Small intestine (tissue), 7 donors: ENCODE measurements around the gene ACMSD. TPM values are rescaled to one million over a fixed set of nuclear protein-coding genes. Genes with fewer than 3 reads are reported as not detected.
A peak's percentile ranks its signal among the peaks of the same experiment; 100 is the strongest.

ENCODE experiments used
- DNase-seq, 2 donors: peaks; one replicate each; pipeline versions ENCODE4 v3.0.0 to v3.0.0-alpha.2; 2013
- FAIRE-seq: peaks from 2 replicates; lab custom pipeline; 2012; peaks lifted over from hg19 to GRCh38; lab: Jason Lieb, UNC
- H3K27ac ChIP-seq, 3 donors: one replicate each; pipeline ENCODE4 v1.5.1; 2013; ENCODE audit warnings: low read length in 2 of 3, mild to moderate bottlenecking in 2 of 3, control low read depth in 1 of 3, inconsistent platforms in 1 of 3, low read depth in 1 of 3, moderate library complexity in 1 of 3
- H3K27me3 ChIP-seq, 3 donors: one replicate each; pipeline ENCODE4 v1.6.1; 2013; ENCODE audit warnings: low read length in 3 of 3, inconsistent platforms in 1 of 3; ENCODE audit not compliant: control insufficient read depth in 3 of 3, insufficient read depth in 3 of 3
- H3K36me3 ChIP-seq, 3 donors: one replicate each; pipeline ENCODE4 v1.6.1; 2013; ENCODE audit warnings: low read length in 3 of 3, inconsistent platforms in 1 of 3, low read depth in 1 of 3, mild to moderate bottlenecking in 1 of 3, moderate library complexity in 1 of 3; ENCODE audit not compliant: control insufficient read depth in 3 of 3, insufficient read depth in 2 of 3
- H3K4me1 ChIP-seq, 3 donors: one replicate each; pipeline ENCODE4 v1.6.1; 2013; ENCODE audit warnings: low read length in 2 of 3, inconsistent platforms in 1 of 3, low read depth in 1 of 3, mild to moderate bottlenecking in 1 of 3, moderate library complexity in 1 of 3; ENCODE audit not compliant: control insufficient read depth in 3 of 3, insufficient read depth in 2 of 3
- H3K4me3 ChIP-seq, 3 donors: one replicate each; pipeline ENCODE4 v1.5.1; 2013; ENCODE audit warnings: low read length in 3 of 3, control low read depth in 1 of 3, inconsistent platforms in 1 of 3, low read depth in 1 of 3, mild to moderate bottlenecking in 1 of 3, moderate library complexity in 1 of 3
- H3K9me3 ChIP-seq, 2 donors: one replicate each; pipeline ENCODE4 v1.6.1; 2013; ENCODE audit warnings: low read depth in 1 of 2, low read length in 1 of 2; ENCODE audit not compliant: control insufficient read depth in 2 of 2, insufficient read depth in 1 of 2
- WGBS, 3 donors: extraction: QIAGEN DNeasy Blood & Tissue Kit; methylation state at CpG; one replicate each; pipeline ENCODE4 v1.1.7; 2013; 5-methylcytosine and 5-hydroxymethylcytosine counted together
- polyA plus RNA-seq, 4 donors: library from polyadenylated mRNA; stranded (reverse) in 3 of 4; unstranded in 1 of 4; fragments of 200-250 nt in 3 of 4; fragments of 120-200 nt in 1 of 4; gene quantifications; one replicate each; pipeline versions ENCODE4 v1.2.1 to v1.2.3, GENCODE V29; 2013
- donor health status: healthy with polysubstance abuse.
- donor health status: control.
- donor health status: control.
- donor health status: Bipolar disorder and iron deficiency.
- donor health status: healthy.

The ACMSD gene
- polyA plus RNA-seq, 4 donors, result 0.46 TPM; not detected in 3

DNA sequence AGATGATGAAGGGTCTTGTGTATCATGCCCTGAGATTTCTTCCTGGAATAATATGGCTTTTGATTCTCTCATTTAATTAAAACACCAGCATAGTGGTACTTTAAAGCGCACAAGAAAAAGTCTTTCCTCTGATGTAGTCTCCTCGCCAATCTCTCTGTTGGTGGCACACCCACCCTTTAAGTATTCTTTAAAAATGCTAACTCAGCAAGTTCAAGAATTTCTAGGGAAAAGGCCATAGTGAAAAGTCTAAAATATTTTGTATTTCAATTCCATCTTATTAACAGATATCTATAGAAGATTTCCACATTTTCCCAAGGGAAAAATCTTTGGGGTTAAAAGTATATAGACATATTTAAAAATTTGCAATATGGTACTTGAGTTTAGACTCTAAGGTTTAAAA lies 34.7 kb downstream of the ACMSD start:
- FAIRE-seq (no peak), DNase-seq (no peak)
- Histone ChIP-seq H3K36me3 (no peaks in the 10 kb centered on the region), H3K27me3 (no peaks in the 10 kb centered on the region), H3K9me3 (peaks cover 0 to 1% of the 10 kb centered on the region in 2 donors), H3K4me1 (no peaks in the 10 kb centered on the region), H3K4me3 (no peak overlapping the region), H3K27ac (no peak overlapping the region)
- 95 to 100% (median 98%) methylated on average over 2 of the region's 2 CpGs for WGBS, 3 donors

DNA sequence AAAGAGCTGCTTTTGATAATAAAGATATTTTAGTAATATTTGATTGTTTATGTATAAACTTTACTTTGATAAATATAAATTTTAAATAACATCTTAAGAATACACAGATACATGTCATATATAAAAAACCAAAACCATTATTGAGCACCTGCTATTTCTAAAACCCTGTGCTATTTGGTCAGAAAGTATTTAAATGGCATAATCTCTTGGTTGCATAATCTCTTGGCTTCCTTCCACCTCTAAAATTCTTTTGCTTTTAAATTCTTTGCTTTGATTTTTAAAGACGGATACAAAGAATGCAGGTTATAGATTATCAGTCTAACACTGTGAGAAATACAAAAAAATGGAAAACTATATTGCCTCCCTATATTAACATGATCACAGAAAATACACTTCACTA lies 36.9 kb downstream of the ACMSD start:
- Histone ChIP-seq H3K27me3 (no peaks in the 10 kb centered on the region), H3K36me3 (no peaks in the 10 kb centered on the region), H3K9me3 (peaks cover 0 to 8% of the 10 kb centered on the region in 2 donors), H3K4me3 (no peak overlapping the region), H3K4me1 (peaks cover 0 to 1% (median 0%) of the 10 kb centered on the region in 3 donors), H3K27ac (no peak overlapping the region)
- FAIRE-seq, result no peak
- DNase-seq, result no peak
- WGBS, 3 donors, result 64 to 75% (median 70%) methylated on average over 1 of the region's 1 CpG

DNA sequence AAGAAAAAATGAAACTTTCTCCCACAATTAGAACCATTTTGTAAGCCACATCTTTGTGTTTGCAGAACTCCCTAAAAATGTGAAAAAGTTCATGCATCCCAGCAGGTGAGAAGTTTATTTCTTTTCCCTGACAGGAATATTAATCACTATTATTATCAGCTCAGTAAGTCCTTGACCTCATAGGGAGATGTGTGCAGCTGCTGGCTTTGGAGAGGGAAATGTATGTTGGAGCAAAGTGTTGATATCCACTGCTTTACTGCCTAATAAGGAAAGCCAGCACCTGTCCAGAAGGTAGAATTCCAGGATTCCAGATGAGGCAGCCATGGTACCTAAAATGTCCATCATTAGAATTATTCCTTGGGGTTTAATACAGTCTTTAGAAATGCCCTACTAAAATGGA lies 44.4 kb downstream of the ACMSD start:
- H3K9me3 ChIP-seq, result peaks cover 0 to 8% of the 10 kb centered on the region in 2 donors
- DNase-seq, result no peak
- H3K27me3 ChIP-seq, result no peaks in the 10 kb centered on the region
- no peak for FAIRE-seq
- H3K27ac ChIP-seq, result no peak overlapping the region
- H3K36me3 ChIP-seq, result no peaks in the 10 kb centered on the region
- no peak overlapping the region for H3K4me3 ChIP-seq
- peaks cover 0 to 1% (median 0%) of the 10 kb centered on the region in 3 donors for H3K4me1 ChIP-seq

DNA sequence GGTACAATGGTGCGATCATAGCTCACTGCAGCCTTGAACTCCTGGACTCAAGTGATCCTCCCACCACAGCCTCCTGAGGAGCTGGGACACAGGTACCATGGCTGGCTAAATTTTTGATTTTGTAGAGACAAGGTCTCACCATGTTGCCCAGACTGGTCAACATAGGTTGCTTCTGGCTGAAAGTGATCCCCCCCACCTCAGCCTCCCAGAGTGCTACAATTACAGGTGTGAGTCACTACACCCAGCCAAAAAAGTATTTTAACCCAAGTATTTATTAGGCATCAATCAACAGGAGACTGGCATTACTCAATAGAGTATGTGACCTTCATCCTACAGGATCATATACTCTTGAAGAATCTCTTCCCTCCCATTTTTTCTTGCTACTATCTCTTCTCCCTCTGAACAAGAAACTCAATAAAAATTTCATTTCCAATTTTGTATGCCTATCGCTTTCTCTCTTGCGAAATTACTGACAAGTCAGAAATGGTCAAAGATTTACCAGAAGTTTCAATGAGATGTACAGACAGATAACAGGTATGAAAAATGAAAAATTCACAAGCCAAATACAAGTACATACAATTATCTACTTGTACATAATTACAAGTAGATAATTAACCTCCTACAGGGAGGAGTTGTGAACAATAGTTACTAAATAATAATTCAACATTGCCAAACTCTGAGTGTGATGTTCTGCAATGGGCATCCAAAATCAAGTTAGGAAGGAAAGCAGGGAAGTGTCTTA lies 45.3 kb downstream of the ACMSD start:
- Histone ChIP-seq H3K9me3 (peaks cover 0 to 1% of the 10 kb centered on the region in 2 donors), H3K27me3 (no peaks in the 10 kb centered on the region), H3K4me3 (no peak overlapping the region), H3K27ac (no peak overlapping the region), H3K4me1 (peaks cover 0 to 1% (median 0%) of the 10 kb centered on the region in 3 donors), H3K36me3 (no peaks in the 10 kb centered on the region)
- 90 to 94% (median 93%) methylated on average over 3 of the region's 3 CpGs for WGBS, 3 donors
- peak in 1 of 2 donors; percentile 15 for DNase-seq
- FAIRE-seq, result no peak

DNA sequence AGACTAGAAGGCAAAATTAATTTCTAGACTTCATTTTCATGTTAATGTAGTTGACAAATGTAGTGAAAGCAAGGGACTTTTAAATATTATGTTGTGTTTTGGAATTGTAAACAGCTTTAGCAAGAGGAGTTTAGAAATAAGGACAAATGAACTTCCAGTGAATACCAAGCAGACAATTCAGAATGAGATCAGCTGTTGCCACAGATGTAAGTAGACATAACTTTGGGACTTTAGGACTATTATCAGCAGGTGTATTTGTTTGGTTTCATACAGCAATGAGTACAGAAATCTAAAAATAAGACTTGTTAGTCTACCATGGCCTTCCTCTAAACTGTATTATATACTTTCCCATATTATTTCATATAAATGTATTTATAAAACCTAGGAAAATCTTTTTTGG lies 46.0 kb downstream of the ACMSD start:
- Histone ChIP-seq H3K9me3 (no peaks in the 10 kb centered on the region), H3K4me1 (no peaks in the 10 kb centered on the region), H3K36me3 (no peaks in the 10 kb centered on the region), H3K4me3 (no peak overlapping the region), H3K27me3 (no peaks in the 10 kb centered on the region), H3K27ac (no peak overlapping the region)
- DNase-seq (no peak), FAIRE-seq (no peak)

DNA sequence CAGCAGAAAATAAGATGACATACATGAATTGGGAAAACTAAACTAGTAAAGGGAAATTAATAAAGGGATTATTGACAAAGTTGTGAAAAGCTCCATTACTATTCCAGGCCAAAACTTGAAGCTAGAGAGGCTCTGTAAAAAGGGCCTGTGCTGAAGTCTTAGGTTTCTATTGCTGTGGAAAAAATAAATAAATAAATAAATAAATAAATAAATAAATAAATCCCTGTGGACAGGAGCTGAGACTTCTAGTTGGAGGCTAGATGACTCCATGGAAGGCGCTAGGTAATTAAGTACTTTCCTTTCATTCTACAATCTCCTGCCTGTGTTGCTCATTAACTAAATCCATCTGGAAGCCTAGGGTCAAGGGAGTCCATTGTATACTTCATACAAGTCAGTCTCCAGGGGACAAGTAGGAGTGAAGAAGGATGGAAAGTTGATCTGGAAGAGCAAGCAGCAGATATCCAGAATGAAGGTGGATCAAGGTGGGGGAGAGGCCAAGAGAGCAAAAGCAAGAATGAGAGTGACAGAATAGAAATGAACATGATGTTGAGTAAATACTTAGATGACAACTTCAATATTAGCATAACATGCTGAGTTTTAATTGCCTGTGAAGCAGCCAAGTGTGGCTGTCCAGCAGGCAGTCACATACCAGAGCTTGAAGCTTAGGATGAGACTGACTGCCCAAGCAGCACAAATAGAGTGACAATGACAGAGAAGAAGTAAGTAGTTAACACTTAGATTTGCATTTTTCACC lies 54.0 kb downstream of the ACMSD start:
- Histone ChIP-seq H3K4me1 (no peaks in the 10 kb centered on the region), H3K4me3 (no peak overlapping the region), H3K27me3 (no peaks in the 10 kb centered on the region), H3K27ac (no peak overlapping the region), H3K9me3 (no peaks in the 10 kb centered on the region), H3K36me3 (no peaks in the 10 kb centered on the region)
- WGBS, 3 donors, result 33 to 68% (median 48%) methylated on average over 1 of the region's 1 CpG
- DNase-seq (peak; percentile 33 to 67), FAIRE-seq (no peak)

DNA sequence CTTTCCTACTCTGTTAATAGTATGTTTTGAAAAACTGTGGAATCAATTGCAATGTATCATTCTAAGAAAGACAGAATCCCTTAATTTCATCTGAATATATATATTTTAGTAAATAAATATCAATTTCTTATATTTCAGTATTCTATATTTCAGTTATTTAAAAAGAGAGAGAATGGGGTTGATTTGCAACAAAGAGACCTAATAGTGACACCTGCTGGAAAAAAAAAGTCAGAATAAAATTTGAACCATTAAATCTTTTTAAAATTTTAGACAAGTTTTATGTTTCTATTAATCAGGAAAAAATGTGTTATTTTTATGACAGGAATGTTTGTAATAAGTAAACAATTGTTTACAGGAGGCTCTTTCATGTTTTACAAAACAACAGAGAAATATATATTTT lies 59.5 kb downstream of the ACMSD start:
- no peaks in the 10 kb centered on the region for H3K36me3 ChIP-seq
- no peaks in the 10 kb centered on the region for H3K9me3 ChIP-seq
- FAIRE-seq (peak; percentile 93), DNase-seq (no peak)
- peaks cover 0 to 3% (median 0%) of the 10 kb centered on the region in 3 donors for H3K4me1 ChIP-seq
- no peaks in the 10 kb centered on the region for H3K27me3 ChIP-seq
- no peak overlapping the region for H3K4me3 ChIP-seq
- H3K27ac ChIP-seq, result no peak overlapping the region

DNA sequence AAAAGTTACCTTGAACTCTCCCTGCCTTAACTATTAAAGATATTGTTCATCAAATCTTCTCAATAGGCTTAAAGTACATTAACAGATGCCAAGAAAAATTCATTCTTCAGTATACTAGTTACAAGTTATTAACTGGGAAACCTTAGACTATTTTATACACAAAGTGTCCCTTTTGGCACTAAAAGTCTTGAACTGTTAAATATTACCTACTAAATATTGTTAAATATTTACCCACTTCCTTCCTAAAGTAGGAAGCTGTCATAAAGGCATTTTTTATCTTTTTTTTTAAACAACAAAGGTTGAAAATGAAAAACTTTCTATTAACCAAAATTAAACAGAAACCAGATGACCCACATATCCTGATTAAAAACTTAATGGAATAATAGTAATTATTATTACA lies 60.8 kb downstream of the ACMSD start:
- H3K36me3 ChIP-seq, result no peaks in the 10 kb centered on the region
- FAIRE-seq (no peak), DNase-seq (no peak)
- peaks cover 0 to 3% (median 0%) of the 10 kb centered on the region in 3 donors for H3K4me1 ChIP-seq
- H3K4me3 ChIP-seq, result no peak overlapping the region
- no peaks in the 10 kb centered on the region for H3K9me3 ChIP-seq
- H3K27ac ChIP-seq, result no peak overlapping the region
- no peaks in the 10 kb centered on the region for H3K27me3 ChIP-seq
